ENCODE results near the gene PLAC8L1. TPM values are rescaled to one million over a fixed set of nuclear protein-coding genes. Genes with fewer than 3 reads are reported as not detected.

PLAC8L1 gene
- total and polyA plus RNA-seq, 2 of the 8 experiments (the other 6 are each of a cell fraction or from before 2014, with no cell fraction given), result 0.42 TPM; not detected in 1

- H2BK120ac ChIP-seq (replicated peaks; ENCODE audit: low read depth, low read length), result no peak overlapping the region
- H2BK12ac ChIP-seq (ENCODE audit: low read depth, low read length), result no peak overlapping the region
- no peak overlapping the region for H3K23ac ChIP-seq (ENCODE audit: insufficient read length)
- no peaks in the 10 kb centered on the region for H3K9me3 ChIP-seq (ENCODE audit: insufficient read depth in 2 of 2, low read depth in 1 of 2, low read length in 1 of 2)
- no peak overlapping the region for H3K4me3 ChIP-seq (ENCODE audit: extremely low read depth in 1 of 4, insufficient read depth in 2 of 4, low read depth in 3 of 4, low read length in 4 of 4)
- no peak overlapping the region for H3K27ac ChIP-seq (ENCODE audit: low read depth, low read length)
- ChIA-PET CTCF (ENCODE audit: partially characterized antibody) (interaction anchor here (0.6 to 8.2 kb wide), 27 partner anchors 9 to 368 kb away, joined by 3 to 77 read pairs (median 4); no protein-coding TSS in a partner anchor), POLR2A (ENCODE audit: partially characterized antibody) (no interaction called here)
- H3K23me2 ChIP-seq (ENCODE audit: low read depth, low read length), result no peaks in the 10 kb centered on the region
- H3K4me2 ChIP-seq (ENCODE audit: insufficient read depth in 1 of 2, low read depth in 2 of 2, low read length in 2 of 2), result no peak overlapping the region
- no peak overlapping the region for H3K18ac ChIP-seq (ENCODE audit: extremely low read depth, low read length)
- FAIRE-seq (no peak), DNase-seq (ENCODE audit: low read depth in 1 of 2, low spot score in 2 of 2) (no peak)
- H3K27me3 ChIP-seq (replicated peaks in 1 of 4; ENCODE audit: control insufficient read depth in 3 of 4, extremely low read depth in 1 of 4, insufficient read depth in 3 of 4, low read length in 3 of 4), result no peaks in the 10 kb centered on the region
- 84% methylated on average over 5 of the region's 5 CpGs; no CpG with 5 or more reads in 1 of the 2 experiments for WGBS, 2 experiments (ENCODE audit: extremely low coverage in 1 of 2, insufficient coverage in 1 of 2, insufficient read length in 1 of 2, insufficient replicate concordance in 2 of 2, low coverage in 1 of 2, low lambda C conversion rate in 2 of 2, missing lambda C conversion rate in 1 of 2)
- no peaks in the 10 kb centered on the region for H3K36me3 ChIP-seq (ENCODE audit: control insufficient read depth in 2 of 4, insufficient read depth in 4 of 4, low read length in 3 of 4)
- H3K14ac ChIP-seq (ENCODE audit: insufficient read length), result no peak overlapping the region
- no peak overlapping the region for H4K5ac ChIP-seq (ENCODE audit: insufficient read length, low read depth, low read length)
- H3K9ac ChIP-seq (replicated peaks in 1 of 4; ENCODE audit: extremely low read depth in 1 of 4, low read depth in 3 of 4, low read length in 3 of 4), result no peak overlapping the region
- no peak for TF ChIP-seq JUN (IDR thresholded peaks at IDR 0.05; ENCODE audit: low read depth, low read length)
- TF ChIP-seq SP4 (IDR thresholded peaks at IDR 0.05; ENCODE audit: low read length), result no peak
- no peak for TF ChIP-seq EP300 (IDR thresholded peaks at IDR 0.05; ENCODE audit: borderline replicate concordance in 1 of 2, low read depth in 2 of 2, low read length in 2 of 2)
- TF ChIP-seq YY1 (IDR thresholded peaks at IDR 0.05; ENCODE audit: low read depth, low read length), result no peak
- no peak for TF ChIP-seq NANOG (IDR thresholded peaks at IDR 0.05; ENCODE audit: insufficient read depth, low read depth, low read length, poor library complexity, severe bottlenecking)
- TF ChIP-seq POLR2A (IDR thresholded peaks at IDR 0.05; ENCODE audit: control extremely low read depth in 1 of 2, low read depth in 2 of 2, low read length in 2 of 2), result no peak
- no peak overlapping the region for H2AK5ac ChIP-seq (ENCODE audit: low read depth, low read length)
- no peak overlapping the region for H3K56ac ChIP-seq (replicated peaks; ENCODE audit: insufficient read length, low read depth, low read length)
- no peak overlapping the region for H2BK15ac ChIP-seq (ENCODE audit: low read length)
- no peak overlapping the region for H4K8ac ChIP-seq (ENCODE audit: extremely low read depth, insufficient read depth, low read length)
- H3K79me2 ChIP-seq (ENCODE audit: control insufficient read depth in 1 of 2, insufficient read depth in 2 of 2, low read length in 2 of 2), result no peaks in the 10 kb centered on the region
- H2AFZ ChIP-seq (ENCODE audit: low read length), result no peak overlapping the region; the same call in 1 of the 2 replicates
- H3K4ac ChIP-seq (replicated peaks; ENCODE audit: insufficient read length, low read depth, low read length), result no peak overlapping the region
- no peak overlapping the region for H2BK20ac ChIP-seq (ENCODE audit: low read length)
- no peak overlapping the region for H2BK5ac ChIP-seq (ENCODE audit: low read depth, low read length)
- peak overlapping the region; percentile 46 for H4K91ac ChIP-seq (replicated peaks; ENCODE audit: insufficient read length, low read length)
- no peaks in the 10 kb centered on the region for H3K79me1 ChIP-seq (ENCODE audit: low read depth, low read length)
- no peaks in the 10 kb centered on the region; a peak in 1 of 7 replicates for H3K4me1 ChIP-seq (replicated peaks in 1 of 4; ENCODE audit: control insufficient read depth in 3 of 4, insufficient read depth in 4 of 4, low read length in 3 of 4)
- no peaks in the 10 kb centered on the region for H4K20me1 ChIP-seq (replicated peaks in 1 of 2; ENCODE audit: control insufficient read depth in 1 of 2, insufficient read depth in 2 of 2, low read length in 2 of 2)
Measured at GRCh38 chr5:146050086-146050485, 55.3 kb downstream of the PLAC8L1 start.

Data from H1 (cell line).